ENCODE measurements around the gene SORCS2.

GRCh38 chr4:7624396-7624980, 432.1 kb downstream of the SORCS2 start:
- TF ChIP-seq CTCF (IDR thresholded peaks at IDR 0.05; ENCODE audit: low read depth, low read length), result no peak
- no peak for TF ChIP-seq MAX (IDR thresholded peaks at IDR 0.05; ENCODE audit: low read depth, low read length)
